Ishikawa (cell line): Measurements from ENCODE around the gene PLA1A.

Experiments
- CEBPB ChIP-seq: IDR thresholded peaks from 2 replicates; pipeline ENCODE4 v1.6.1; 2012
- CREB1 ChIP-seq: IDR thresholded peaks from 2 replicates; pipeline ENCODE4 v1.6.1; 2012; ENCODE audit warnings: low read depth
- EGR1 ChIP-seq: IDR thresholded peaks from 2 replicates; pipeline ENCODE4 v1.6.1; 2012
- EP300 ChIP-seq: IDR thresholded peaks from 2 replicates; pipeline ENCODE4 v1.6.1; 2012; ENCODE audit warnings: borderline replicate concordance
- FOXM1 ChIP-seq: IDR thresholded peaks from 2 replicates; pipeline ENCODE4 v1.6.1; 2012; ENCODE audit warnings: low read depth, borderline replicate concordance
- NFIC ChIP-seq: IDR thresholded peaks from 2 replicates; pipeline ENCODE4 v1.6.1; 2012
- RAD21 ChIP-seq: IDR thresholded peaks from 2 replicates; pipeline ENCODE4 v1.6.1; 2012; ENCODE audit warnings: low read depth
- REST ChIP-seq: IDR thresholded peaks from 2 replicates; pipeline ENCODE4 v1.6.1; 2012; ENCODE audit warnings: low read depth, mild to moderate bottlenecking
- TAF1 ChIP-seq: IDR thresholded peaks from 2 replicates; pipeline ENCODE4 v1.6.1; 2012; ENCODE audit warnings: low read depth, mild to moderate bottlenecking
- TCF12 ChIP-seq: IDR thresholded peaks from 2 replicates; pipeline ENCODE4 v1.6.1; 2012; ENCODE audit warnings: low read depth
- TEAD4 ChIP-seq: IDR thresholded peaks from 2 replicates; pipeline ENCODE4 v1.6.1; 2012
- YY1 ChIP-seq: IDR thresholded peaks from 2 replicates; pipeline ENCODE4 v1.6.1; 2012; ENCODE audit warnings: low read depth
- ZBTB7A ChIP-seq: IDR thresholded peaks from 2 replicates; pipeline ENCODE4 v1.6.1; 2012; ENCODE audit warnings: low read depth
- TF ChIP-seq, protein P1 (sequence below): IDR thresholded peaks from 2 replicates; pipeline ENCODE4 v1.6.1; 2012
- TF ChIP-seq, protein P2 (sequence below): IDR thresholded peaks from 2 replicates; pipeline ENCODE4 v1.6.1; 2012

The PLA1A gene

GRCh38 chr3:119664370-119664769, 66.7 kb downstream of the PLA1A start:
- TF ChIP-seq, protein P1, sequence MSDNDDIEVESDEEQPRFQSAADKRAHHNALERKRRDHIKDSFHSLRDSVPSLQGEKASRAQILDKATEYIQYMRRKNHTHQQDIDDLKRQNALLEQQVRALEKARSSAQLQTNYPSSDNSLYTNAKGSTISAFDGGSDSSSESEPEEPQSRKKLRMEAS = no peak
- TF ChIP-seq EGR1 (no peak), REST (no peak), ZBTB7A (no peak), FOXM1 (no peak), CEBPB (no peak), YY1 (no peak), TAF1 (no peak), NFIC (no peak), RAD21 (no peak), TEAD4 (no peak), EP300 (no peak), TCF12 (no peak)
- TF ChIP-seq, protein P2, sequence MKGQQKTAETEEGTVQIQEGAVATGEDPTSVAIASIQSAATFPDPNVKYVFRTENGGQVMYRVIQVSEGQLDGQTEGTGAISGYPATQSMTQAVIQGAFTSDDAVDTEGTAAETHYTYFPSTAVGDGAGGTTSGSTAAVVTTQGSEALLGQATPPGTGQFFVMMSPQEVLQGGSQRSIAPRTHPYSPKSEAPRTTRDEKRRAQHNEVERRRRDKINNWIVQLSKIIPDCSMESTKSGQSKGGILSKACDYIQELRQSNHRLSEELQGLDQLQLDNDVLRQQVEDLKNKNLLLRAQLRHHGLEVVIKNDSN = no peak

GRCh38 chr3:119664850-119665379, 67.2 kb downstream of the PLA1A start:
- TF ChIP-seq ZBTB7A = no peak
- no peak for TF ChIP-seq CEBPB
- no peak for TF ChIP-seq TCF12
- TF ChIP-seq, protein P2 = no peak

- TF ChIP-seq REST (no peak), TAF1 (no peak), EGR1 (no peak), ZBTB7A (no peak), EP300 (no peak), NFIC (no peak), FOXM1 (no peak), TCF12 (no peak), TEAD4 (no peak), CREB1 (no peak), CEBPB (no peak), RAD21 (no peak), YY1 (no peak)
- TF ChIP-seq, protein P2 = no peak
- TF ChIP-seq, protein P1 = no peak
Observed at GRCh38 chr3:119665954-119666559, 68.4 kb downstream of the PLA1A start.

DNA sequence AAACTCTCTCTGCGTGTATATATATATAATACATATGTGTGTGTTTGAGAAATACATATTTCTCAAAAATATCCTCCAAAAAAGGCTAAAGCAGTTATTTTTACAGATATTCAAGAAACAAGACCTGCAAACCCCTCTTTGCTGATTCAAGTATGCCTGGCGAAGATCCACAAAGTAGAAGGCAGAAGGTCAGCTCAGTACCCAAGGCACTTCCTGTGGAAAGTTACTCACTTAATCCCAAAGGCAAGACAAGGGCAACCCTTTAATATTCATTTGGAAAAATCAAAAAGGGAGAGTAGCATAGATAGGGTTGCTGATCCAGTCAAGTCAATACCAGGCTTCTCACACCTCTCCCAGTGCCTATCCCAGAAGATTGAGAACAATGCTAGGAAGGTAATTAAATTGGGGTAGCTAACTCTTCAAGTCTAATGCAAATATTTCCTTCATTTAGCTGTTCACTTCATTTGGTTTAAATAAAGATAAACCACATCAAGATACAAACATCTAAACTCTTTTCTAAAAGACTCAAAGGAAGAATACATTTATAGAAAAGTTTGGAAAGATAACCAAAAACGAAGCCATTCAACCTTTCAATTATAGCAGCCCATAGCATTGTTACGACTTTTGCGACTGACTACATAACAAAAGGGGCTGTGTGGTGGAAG, 72.4 kb downstream of the PLA1A start:
- TF ChIP-seq ZBTB7A = no peak

GRCh38 chr3:119672776-119673175, 75.1 kb downstream of the PLA1A start:
- TF ChIP-seq EP300 (no peak), CEBPB (no peak), YY1 (no peak), REST (no peak), ZBTB7A (no peak), TAF1 (no peak), EGR1 (no peak), TCF12 (no peak)
- TF ChIP-seq, protein P2 = no peak
- TF ChIP-seq, protein P1 = no peak
